IPS-15b (cell line): Measurements from ENCODE around the gene OPRL1.

Experiments
- H3K27me3 ChIP-seq: one replicate; pipeline ENCODE4 v1.6.1; 2013; ENCODE audit warnings: low read length; ENCODE audit not compliant: control insufficient read depth, insufficient read depth
- H3K36me3 ChIP-seq: one replicate; pipeline ENCODE4 v1.6.1; 2013; ENCODE audit warnings: low read length; ENCODE audit not compliant: control insufficient read depth, insufficient read depth
- H3K4me1 ChIP-seq: one replicate; pipeline ENCODE4 v1.6.1; 2013; ENCODE audit warnings: mild to moderate bottlenecking, low read length; ENCODE audit not compliant: control insufficient read depth, insufficient read depth
- H3K4me3 ChIP-seq: one replicate; pipeline ENCODE4 v1.5.1; 2013; ENCODE audit warnings: low read depth, low read length
- H3K9ac ChIP-seq: one replicate; pipeline ENCODE4 v1.6.1; 2013; ENCODE audit warnings: low read depth, mild to moderate bottlenecking, low read length
- H3K9me3 ChIP-seq: one replicate; pipeline ENCODE4 v1.6.1; 2013; ENCODE audit warnings: mild to moderate bottlenecking, low read length; ENCODE audit not compliant: control insufficient read depth, insufficient read depth

The OPRL1 gene

GRCh38 chr20:64063389-64064144 lies 16.3 kb upstream of the OPRL1 start:
- Histone ChIP-seq H3K9ac (no peak overlapping the region), H3K9me3 (no peaks in the 10 kb centered on the region), H3K4me1 (peaks cover 2% of the 10 kb centered on the region), H3K4me3 (peak overlapping the region; percentile 75), H3K36me3 (peaks cover 3% of the 10 kb centered on the region), H3K27me3 (no peaks in the 10 kb centered on the region)

- Histone ChIP-seq H3K9me3 (no peaks in the 10 kb centered on the region), H3K4me3 (peak overlapping the region; percentile 75), H3K36me3 (peaks cover 3% of the 10 kb centered on the region), H3K27me3 (no peaks in the 10 kb centered on the region), H3K4me1 (peaks cover 2% of the 10 kb centered on the region), H3K9ac (no peak overlapping the region)
These were observed 15.7 kb upstream of the OPRL1 start for GRCh38 chr20:64064145-64064698.

DNA sequence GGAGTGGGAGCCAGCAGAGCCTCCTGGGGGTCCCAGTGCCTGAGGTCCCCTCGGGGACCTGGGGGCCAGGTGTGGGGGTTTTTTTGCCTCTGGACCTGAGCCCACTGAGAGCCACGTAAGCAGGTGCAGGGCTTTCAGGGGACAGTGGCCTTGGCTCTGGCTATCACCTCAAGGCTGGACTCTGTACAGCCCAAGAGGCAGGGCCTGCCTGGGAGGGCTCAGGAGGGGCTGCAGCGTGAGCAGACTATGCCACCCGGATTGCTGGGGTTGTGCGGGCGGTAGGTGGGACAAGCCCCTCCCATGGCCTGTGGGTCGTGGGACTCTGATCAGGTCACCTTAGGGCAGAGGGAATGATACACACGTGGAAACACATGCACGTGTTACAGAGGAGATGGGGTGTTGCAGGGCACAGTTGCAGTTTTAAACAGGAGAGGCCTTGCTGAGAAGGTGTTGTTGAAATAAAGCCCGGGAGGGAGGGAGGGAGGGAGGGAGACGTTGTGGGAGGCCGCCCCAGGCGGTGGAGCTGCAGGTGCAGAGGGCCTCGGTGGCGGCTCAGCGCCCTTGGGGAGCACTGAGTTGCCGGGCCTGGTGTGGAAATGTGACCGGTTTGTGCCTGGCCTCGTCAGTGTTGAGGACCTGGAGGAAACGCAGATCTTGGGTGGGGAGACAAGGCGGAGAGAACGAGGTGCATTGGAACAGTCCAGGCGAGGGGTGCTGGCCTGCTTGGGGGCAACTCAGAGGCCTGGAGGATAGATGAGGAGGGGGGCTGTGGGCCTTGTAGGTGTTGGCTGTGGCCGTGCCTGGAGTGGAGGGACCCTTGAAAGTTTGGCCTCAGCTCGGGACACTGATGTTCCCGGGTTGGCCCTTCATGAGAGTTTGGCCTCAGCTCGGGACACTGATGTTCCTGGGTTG lies 14.6 kb upstream of the OPRL1 start:
- Histone ChIP-seq H3K9ac (no peak overlapping the region), H3K4me3 (no peak overlapping the region), H3K4me1 (peaks cover 2% of the 10 kb centered on the region)

GRCh38 chr20:64065974-64066343 lies 13.9 kb upstream of the OPRL1 start:
- H3K36me3 ChIP-seq, result peaks cover 6% of the 10 kb centered on the region
- no peaks in the 10 kb centered on the region for H3K9me3 ChIP-seq
- H3K4me1 ChIP-seq, result peaks cover 2% of the 10 kb centered on the region
- no peak overlapping the region for H3K4me3 ChIP-seq
- no peaks in the 10 kb centered on the region for H3K27me3 ChIP-seq
- no peak overlapping the region for H3K9ac ChIP-seq

More for the DNA sequence above, 14.6 kb upstream of the OPRL1 start:
- Histone ChIP-seq H3K36me3 (peaks cover 6% of the 10 kb centered on the region), H3K9me3 (no peaks in the 10 kb centered on the region), H3K27me3 (no peaks in the 10 kb centered on the region)

DNA sequence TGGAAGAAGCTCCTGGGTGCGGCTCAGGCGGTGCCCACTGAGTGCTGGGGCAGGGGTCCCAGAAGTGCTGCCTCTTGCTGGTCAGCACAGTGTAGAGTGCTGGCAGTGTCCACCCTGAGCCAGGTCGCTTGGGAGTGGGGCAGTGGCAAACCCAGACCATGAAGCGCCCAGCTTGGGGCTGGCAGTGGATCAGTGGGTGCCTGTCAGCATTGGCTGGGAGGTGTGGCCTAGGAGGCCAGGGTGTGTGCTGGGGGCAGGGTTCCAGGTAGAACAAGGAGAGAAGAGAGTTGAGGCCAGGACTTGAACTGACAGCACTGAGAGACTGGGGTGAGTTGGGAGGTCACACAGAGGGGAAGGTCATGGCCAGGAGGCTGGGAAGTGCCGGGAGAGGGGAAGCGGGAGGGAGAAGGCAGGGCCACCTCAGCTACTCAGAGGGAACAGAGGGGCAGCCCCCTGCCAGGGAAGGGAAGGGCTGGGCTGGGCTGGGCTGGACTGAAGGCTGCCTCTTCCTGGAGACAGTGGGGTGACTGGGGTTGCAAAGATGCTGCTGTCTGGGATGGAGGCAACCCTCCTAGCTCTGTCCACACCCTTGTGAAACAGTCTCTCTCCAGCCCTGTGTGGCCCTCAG lies 12.8 kb upstream of the OPRL1 start:
- H3K27me3 ChIP-seq, result no peaks in the 10 kb centered on the region
- H3K9ac ChIP-seq, result no peak overlapping the region
- H3K9me3 ChIP-seq, result no peaks in the 10 kb centered on the region
- H3K4me3 ChIP-seq, result no peak overlapping the region
- peaks cover 9% of the 10 kb centered on the region for H3K36me3 ChIP-seq
- peaks cover 2% of the 10 kb centered on the region for H3K4me1 ChIP-seq

GRCh38 chr20:64067733-64068307 lies 12.1 kb upstream of the OPRL1 start:
- Histone ChIP-seq H3K36me3 (peaks cover 10% of the 10 kb centered on the region), H3K9me3 (no peaks in the 10 kb centered on the region), H3K4me1 (peaks cover 2% of the 10 kb centered on the region), H3K4me3 (no peak overlapping the region), H3K27me3 (no peaks in the 10 kb centered on the region), H3K9ac (no peak overlapping the region)

GRCh38 chr20:64068386-64069208 lies 11.3 kb upstream of the OPRL1 start:
- no peaks in the 10 kb centered on the region for H3K9me3 ChIP-seq
- H3K36me3 ChIP-seq, result peaks cover 14% of the 10 kb centered on the region
- H3K9ac ChIP-seq, result no peak overlapping the region
- no peak overlapping the region for H3K4me3 ChIP-seq
- no peaks in the 10 kb centered on the region for H3K27me3 ChIP-seq
- H3K4me1 ChIP-seq, result peaks cover 2% of the 10 kb centered on the region

- peaks cover 20% of the 10 kb centered on the region for H3K36me3 ChIP-seq
- no peak overlapping the region for H3K4me3 ChIP-seq
- H3K9me3 ChIP-seq, result no peaks in the 10 kb centered on the region
- H3K9ac ChIP-seq, result no peak overlapping the region
- no peaks in the 10 kb centered on the region for H3K27me3 ChIP-seq
- H3K4me1 ChIP-seq, result peaks cover 2% of the 10 kb centered on the region
These were observed 10.7 kb upstream of the OPRL1 start for GRCh38 chr20:64069209-64069613.

DNA sequence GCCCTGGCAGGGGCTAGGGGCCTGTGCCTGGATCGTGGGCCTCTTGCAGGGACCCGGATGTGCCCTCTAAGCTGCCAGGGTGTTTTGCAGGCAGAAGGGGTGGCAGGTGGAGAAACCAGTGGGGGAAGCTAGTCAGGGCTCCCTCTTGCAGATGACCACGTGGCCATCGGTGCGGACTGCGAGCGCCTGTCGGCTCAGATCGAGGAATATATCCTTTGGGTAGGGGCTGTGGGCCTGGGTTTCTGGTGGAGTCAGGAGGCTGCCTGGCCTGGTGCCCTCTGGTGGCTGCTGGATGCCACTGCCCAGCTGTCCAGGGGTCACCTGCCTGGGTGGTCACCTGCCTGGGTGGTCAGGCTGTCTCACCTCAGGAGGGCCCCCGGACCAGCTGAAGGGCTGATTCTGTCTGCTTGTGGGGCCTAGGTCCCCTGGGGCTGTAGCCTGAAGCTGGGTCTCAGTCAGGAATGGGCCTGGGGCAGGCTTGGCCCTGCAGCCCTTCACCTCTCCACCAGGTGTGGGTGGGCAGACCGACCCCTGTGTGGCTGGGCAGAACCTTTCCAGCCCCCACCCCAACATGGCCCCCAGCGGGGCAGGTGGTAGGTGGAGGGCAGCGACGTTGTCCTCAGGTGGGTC lies 10.2 kb upstream of the OPRL1 start:
- H3K4me3 ChIP-seq, result no peak overlapping the region
- H3K9ac ChIP-seq, result no peak overlapping the region
- H3K9me3 ChIP-seq, result no peaks in the 10 kb centered on the region
- no peaks in the 10 kb centered on the region for H3K27me3 ChIP-seq
- H3K36me3 ChIP-seq, result peaks cover 21% of the 10 kb centered on the region
- peaks cover 2% of the 10 kb centered on the region for H3K4me1 ChIP-seq

DNA sequence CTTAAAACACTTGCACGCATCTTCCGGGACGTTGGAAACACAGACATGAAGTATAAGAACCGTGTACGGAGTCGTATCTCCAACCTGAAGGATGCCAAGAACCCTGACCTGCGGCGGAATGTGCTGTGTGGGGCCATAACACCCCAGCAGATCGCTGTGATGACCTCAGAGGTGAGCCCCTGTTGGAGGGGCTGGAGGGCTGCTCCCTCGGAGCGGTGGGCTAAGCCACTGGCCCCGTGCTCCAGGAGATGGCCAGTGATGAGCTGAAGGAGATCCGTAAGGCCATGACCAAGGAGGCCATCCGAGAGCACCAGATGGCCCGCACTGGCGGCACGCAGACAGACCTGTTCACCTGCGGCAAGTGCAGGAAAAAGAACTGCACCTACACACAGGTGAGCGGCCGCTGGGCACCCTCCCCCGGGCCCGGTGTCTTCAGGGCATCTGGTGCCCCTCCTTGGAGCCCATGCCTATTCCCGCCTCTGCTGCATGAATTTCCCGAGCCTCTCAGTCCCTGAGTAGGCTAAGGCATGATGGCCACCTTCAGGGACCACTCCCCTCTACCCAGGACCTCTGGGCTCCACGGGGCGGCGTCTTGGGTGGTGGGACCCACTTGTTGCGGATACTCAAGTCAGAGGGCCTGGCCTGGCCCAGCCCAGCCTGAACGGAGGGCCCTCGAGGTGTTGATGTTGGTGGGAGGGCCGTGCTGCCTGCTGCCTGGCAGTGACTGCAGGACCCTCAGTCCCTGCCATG lies 9.5 kb upstream of the OPRL1 start:
- Histone ChIP-seq H3K4me1 (peaks cover 2% of the 10 kb centered on the region), H3K9ac (no peak overlapping the region), H3K27me3 (no peaks in the 10 kb centered on the region), H3K4me3 (no peak overlapping the region), H3K9me3 (no peaks in the 10 kb centered on the region), H3K36me3 (peaks cover 21% of the 10 kb centered on the region)
